Activated naive CD4-positive, alpha-beta T cell treated with anti-CD3 and anti-CD28 coated beads for 36 hours (primary cell): ENCODE data around the gene SOX1. TPM values are rescaled to one million over a fixed set of nuclear protein-coding genes. Genes with fewer than 3 reads are reported as not detected.

ENCODE experiments used
- CTCF ChIA-PET: fragments of 350-600 bp; sonication (Branson Sonifier 250); formaldehyde crosslinking; loops from one replicate; lab custom pipeline; 2021; ENCODE audit warnings: antibody characterized with exemption; lab: Charles Lee
- DNase-seq: peaks from one replicate; pipeline ENCODE4 v3.0.0-alpha.2; 2020
- H3K27ac Mint-ChIP-seq: one replicate; pipeline ENCODE4 v1.8.0; 2021; ENCODE audit warnings: mild to moderate bottlenecking, mixed read lengths
- H3K27me3 Mint-ChIP-seq: one replicate; pipeline ENCODE4 v1.8.0; 2021; ENCODE audit warnings: low read depth, mixed read lengths
- H3K36me3 Mint-ChIP-seq: one replicate; pipeline ENCODE4 v1.8.0; 2021; ENCODE audit warnings: low read depth, mixed read lengths
- H3K4me1 Mint-ChIP-seq: one replicate; pipeline ENCODE4 v1.8.0; 2021; ENCODE audit warnings: low read depth, mixed read lengths
- H3K4me3 Mint-ChIP-seq: one replicate; pipeline ENCODE4 v1.8.0; 2021; ENCODE audit warnings: mild to moderate bottlenecking, moderate library complexity, mixed read lengths
- H3K9me3 Mint-ChIP-seq: one replicate; pipeline ENCODE4 v1.8.0; 2021; ENCODE audit warnings: mixed read lengths
- intact Hi-C: fragments of 100-400 bp; cut with micrococcal nuclease; formaldehyde crosslinking; loops from one replicate; pipeline ENCODE4 v1.15.1; 2023
- total RNA-seq, 2 experiments: library from RNA; stranded (reverse); gene quantifications; one replicate each; pipeline ENCODE4 v1.2.3, GENCODE V29; 2021

The SOX1 gene
- total RNA-seq, 2 experiments from 2014 or later, result not detected

- Mint-ChIP-seq H3K4me1 (no peaks in the 10 kb centered on the region), H3K4me3 (no peak overlapping the region), H3K27ac (no peak overlapping the region), H3K9me3 (no peaks in the 10 kb centered on the region), H3K36me3 (no peaks in the 10 kb centered on the region), H3K27me3 (peaks cover 20% of the 10 kb centered on the region)
- intact Hi-C loops, result no loop called here
- CTCF ChIA-PET, result interaction anchor here (0.6 kb wide), 1 partner anchor 80 kb away, joined by 3 read pairs; no protein-coding TSS in a partner anchor
- no peak for DNase-seq
Observed at GRCh38 chr13:112117258-112117954, 50.5 kb downstream of the SOX1 start.

GRCh38 chr13:112117955-112118302, 51.0 kb downstream of the SOX1 start:
- H3K4me1 Mint-ChIP-seq, result no peaks in the 10 kb centered on the region
- no peak for DNase-seq
- H3K36me3 Mint-ChIP-seq, result no peaks in the 10 kb centered on the region
- peaks cover 20% of the 10 kb centered on the region for H3K27me3 Mint-ChIP-seq
- intact Hi-C loops, result no loop called here
- no peaks in the 10 kb centered on the region for H3K9me3 Mint-ChIP-seq
- H3K27ac Mint-ChIP-seq, result no peak overlapping the region
- H3K4me3 Mint-ChIP-seq, result no peak overlapping the region
- CTCF ChIA-PET, result interaction anchor here (0.6 kb wide), 1 partner anchor 81 kb away, joined by 3 read pairs; no protein-coding TSS in a partner anchor

GRCh38 chr13:112118451-112119064, 51.6 kb downstream of the SOX1 start:
- Mint-ChIP-seq H3K4me1 (no peaks in the 10 kb centered on the region), H3K4me3 (no peak overlapping the region), H3K9me3 (no peaks in the 10 kb centered on the region), H3K27ac (no peak overlapping the region), H3K27me3 (peaks cover 20% of the 10 kb centered on the region), H3K36me3 (no peaks in the 10 kb centered on the region)
- DNase-seq, result no peak
- intact Hi-C loops, result no loop called here
- CTCF ChIA-PET, result no interaction called here

- CTCF ChIA-PET, result no interaction called here
- Mint-ChIP-seq H3K4me3 (no peak overlapping the region), H3K4me1 (no peaks in the 10 kb centered on the region), H3K27ac (no peak overlapping the region), H3K9me3 (no peaks in the 10 kb centered on the region), H3K36me3 (no peaks in the 10 kb centered on the region), H3K27me3 (peaks cover 20% of the 10 kb centered on the region)
- DNase-seq, result no peak
- intact Hi-C loops, result no loop called here
Observed at GRCh38 chr13:112119192-112120030, 52.5 kb downstream of the SOX1 start.

- Mint-ChIP-seq H3K9me3 (no peaks in the 10 kb centered on the region), H3K4me3 (no peak overlapping the region), H3K27ac (no peak overlapping the region), H3K27me3 (peaks cover 14% of the 10 kb centered on the region), H3K4me1 (no peaks in the 10 kb centered on the region), H3K36me3 (no peaks in the 10 kb centered on the region)
- DNase-seq, result no peak
- CTCF ChIA-PET, result no interaction called here
- intact Hi-C loops, result no loop called here
Observed at GRCh38 chr13:112120031-112120373, 53.1 kb downstream of the SOX1 start.
